A673 (cell line): ENCODE data around the gene WDR59. TPM values are rescaled to one million over a fixed set of nuclear protein-coding genes. Genes with fewer than 3 reads are reported as not detected.

Source experiments
- BruUV-seq: library from RNA; stranded (reverse); fragments of 400-500 nt; replicated peaks from 2 replicates; lab custom pipeline; 2021; lab: Mats Ljungman, UMichigan
- CTCF ChIA-PET: fragments of 300-600 bp; sonication (Branson Sonifier 250); formaldehyde crosslinking; loops from one replicate; lab custom pipeline; 2022; ENCODE audit warnings: antibody characterized with exemption; lab: Charles Lee
- POLR2A ChIA-PET: fragments of 300-600 bp; sonication (Branson Sonifier 250); formaldehyde crosslinking; loops from one replicate; lab custom pipeline; 2022; ENCODE audit warnings: antibody characterized with exemption; ENCODE audit not compliant: low non-redundant PET; lab: Charles Lee
- DNase-seq: peaks from one replicate; pipeline ENCODE4 v3.0.0-alpha.2; 2015; ENCODE audit warnings: low spot score
- H3K27ac ChIP-seq: fragments of 200-600 bp; sonication (generic); 2 replicates; pipeline ENCODE4 v1.5.1; 2016; ENCODE audit warnings: mixed run types, low read depth, mild to moderate bottlenecking, mixed read lengths, antibody characterized with exemption, low read length; ENCODE audit not compliant: poor library complexity, severe bottlenecking
- H3K27me3 ChIP-seq: fragments of 200-600 bp; sonication (generic); replicated peaks from 2 replicates; pipeline ENCODE4 v1.6.1; 2017; ENCODE audit warnings: mixed run types, low read depth, mild to moderate bottlenecking, mixed read lengths, antibody characterized with exemption, low read length; ENCODE audit not compliant: insufficient read depth, poor library complexity
- H3K36me3 ChIP-seq: fragments of 200-600 bp; sonication (generic); 2 replicates; pipeline ENCODE4 v1.6.1; 2016; ENCODE audit warnings: mixed run types, mild to moderate bottlenecking, mixed read lengths, antibody characterized with exemption, low read length; ENCODE audit not compliant: insufficient read depth, poor library complexity, severe bottlenecking
- H3K4me1 ChIP-seq: fragments of 200-600 bp; sonication (generic); 2 replicates; pipeline ENCODE4 v1.6.1; 2017; ENCODE audit warnings: mixed run types, mild to moderate bottlenecking, mixed read lengths, antibody characterized with exemption, low read length; ENCODE audit not compliant: insufficient read depth, poor library complexity, severe bottlenecking
- H3K4me3 ChIP-seq: fragments of 200-600 bp; sonication (generic); 2 replicates; pipeline ENCODE4 v1.5.1; 2016; ENCODE audit warnings: low read depth, mixed run types, mild to moderate bottlenecking, mixed read lengths, low read length; ENCODE audit not compliant: poor library complexity, severe bottlenecking
- H3K9me3 ChIP-seq: fragments of 200-600 bp; sonication (generic); 2 replicates; pipeline ENCODE4 v1.6.1; 2016; ENCODE audit warnings: mixed run types, low read depth, mild to moderate bottlenecking, mixed read lengths, antibody characterized with exemption, low read length; ENCODE audit not compliant: poor library complexity, severe bottlenecking
- CTCF ChIP-seq: fragments of 300-800, 200-600 bp; sonication (generic); conservative IDR thresholded peaks from 2 replicates; pipeline ENCODE4 v1.5.1; 2017; ENCODE audit warnings: low read depth, mild to moderate bottlenecking, antibody characterized with exemption, low read length, moderate library complexity, mixed read lengths
- EZH2 ChIP-seq: fragments of 200-600 bp; sonication (generic); IDR thresholded peaks from 2 replicates; pipeline ENCODE4 v1.6.1; 2017; ENCODE audit warnings: borderline replicate concordance, low read depth, mild to moderate bottlenecking, mixed read lengths, antibody characterized with exemption, low read length; ENCODE audit not compliant: poor library complexity, severe bottlenecking
- intact Hi-C: fragments of 100-400 bp; cut with micrococcal nuclease; formaldehyde crosslinking; loops from one replicate; pipeline ENCODE4 v1.10.0; 2022; ENCODE audit not compliant: unreplicated experiment
- total RNA-seq: library from RNA; stranded (reverse); gene quantifications from 2 replicates; pipeline ENCODE4 v1.2.3, GENCODE V29; 2021

WDR59 gene
- total RNA-seq, 1 experiment from 2014 or later: 51.4 TPM

GRCh38 chr16:75021410-75021809, 36.5 kb upstream of the WDR59 start:
- POLR2A ChIA-PET: no interaction called here
- no peak for TF ChIP-seq EZH2
- TF ChIP-seq CTCF: no peak
- Histone ChIP-seq H3K27me3 (no peaks in the 10 kb centered on the region), H3K4me1 (peaks cover 27% of the 10 kb centered on the region), H3K4me3 (no peak overlapping the region), H3K27ac (no peak overlapping the region), H3K9me3 (peaks cover 15% of the 10 kb centered on the region), H3K36me3 (peaks cover 9% of the 10 kb centered on the region)
- no peak for DNase-seq
- CTCF ChIA-PET: no interaction called here
- no TSS peak for BruUV-seq
- intact Hi-C loops: no loop called here

GRCh38 chr16:75019586-75019985, 34.7 kb upstream of the WDR59 start:
- BruUV-seq: no TSS peak
- POLR2A ChIA-PET: no interaction called here
- H3K4me1 ChIP-seq: peaks cover 17% of the 10 kb centered on the region

GRCh38 chr16:75019007-75019406, 34.1 kb upstream of the WDR59 start:
- Histone ChIP-seq H3K9me3 (peaks cover 15% of the 10 kb centered on the region), H3K27ac (no peak overlapping the region), H3K4me3 (no peak overlapping the region), H3K27me3 (no peaks in the 10 kb centered on the region), H3K36me3 (peaks cover 9% of the 10 kb centered on the region), H3K4me1 (peaks cover 17% of the 10 kb centered on the region)
- no TSS peak for BruUV-seq
- TF ChIP-seq EZH2 (no peak), CTCF (no peak)
- ChIA-PET POLR2A (no interaction called here), CTCF (no interaction called here)
- no peak for DNase-seq
- intact Hi-C loops: no loop called here

More at GRCh38 chr16:75019586-75019985, 34.7 kb upstream of the WDR59 start:
- TF ChIP-seq EZH2: no peak
- no peak for TF ChIP-seq CTCF
- intact Hi-C loops: no loop called here
- Histone ChIP-seq H3K36me3 (peaks cover 9% of the 10 kb centered on the region), H3K4me3 (no peak overlapping the region), H3K27me3 (no peaks in the 10 kb centered on the region), H3K27ac (no peak overlapping the region), H3K9me3 (peaks cover 15% of the 10 kb centered on the region)
- no peak for DNase-seq
- CTCF ChIA-PET: no interaction called here
